8988T (cell line): Measurements from ENCODE around the gene MCM3.
A peak's percentile ranks its signal among the peaks of the same experiment; 100 is the strongest.

Experiments used
- DNase-seq: peaks from one replicate; pipeline ENCODE4 v3.0.0; 2011

MCM3 gene

DNA sequence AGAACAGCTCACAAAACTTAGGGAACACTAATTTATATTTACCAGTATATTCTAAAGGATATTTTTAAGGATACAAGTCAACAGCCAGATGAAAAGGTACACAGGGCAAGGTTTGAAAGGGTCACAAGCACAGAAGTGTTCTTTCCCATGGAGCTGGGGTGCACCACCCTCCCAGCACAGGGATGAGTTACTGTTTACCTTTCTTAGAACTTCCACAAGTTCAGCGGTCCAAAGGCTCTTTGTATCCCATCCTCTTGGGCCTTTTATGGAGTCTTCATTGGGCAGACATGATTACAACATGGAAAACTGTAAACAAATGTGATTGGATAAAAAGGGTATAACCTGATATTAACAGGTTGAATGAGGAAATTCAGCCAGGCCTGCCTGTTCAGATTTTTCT is 39.1 kb downstream of the MCM3 start:
- DNase-seq: no peak

DNA sequence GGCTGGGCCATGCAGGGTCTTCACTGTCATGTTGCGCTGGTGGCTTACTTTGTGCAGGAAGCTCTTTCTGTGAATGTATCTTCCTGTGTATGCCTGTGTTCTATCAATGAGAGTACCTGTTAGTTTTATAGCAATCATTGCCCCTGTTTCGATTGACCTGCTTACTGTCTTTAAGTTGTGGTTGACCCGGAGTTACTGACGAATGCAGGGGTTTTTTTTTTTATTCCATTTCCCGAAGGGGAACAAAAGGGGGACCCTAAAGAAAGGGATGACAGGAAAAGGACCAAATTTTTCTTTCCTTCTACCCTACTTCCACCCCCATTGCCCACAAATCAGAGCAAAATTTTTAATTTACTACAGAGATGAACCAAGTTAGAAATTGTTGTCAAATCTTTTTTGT is 40.1 kb downstream of the MCM3 start, which contains the start of gene IL17F:
Gene IL17F, minus strand, starts transcription at position 101 of the 400 bp plus-strand sequence. Its CDS starts 71 bp downstream, at position 30.
- no peak for DNase-seq

DNA sequence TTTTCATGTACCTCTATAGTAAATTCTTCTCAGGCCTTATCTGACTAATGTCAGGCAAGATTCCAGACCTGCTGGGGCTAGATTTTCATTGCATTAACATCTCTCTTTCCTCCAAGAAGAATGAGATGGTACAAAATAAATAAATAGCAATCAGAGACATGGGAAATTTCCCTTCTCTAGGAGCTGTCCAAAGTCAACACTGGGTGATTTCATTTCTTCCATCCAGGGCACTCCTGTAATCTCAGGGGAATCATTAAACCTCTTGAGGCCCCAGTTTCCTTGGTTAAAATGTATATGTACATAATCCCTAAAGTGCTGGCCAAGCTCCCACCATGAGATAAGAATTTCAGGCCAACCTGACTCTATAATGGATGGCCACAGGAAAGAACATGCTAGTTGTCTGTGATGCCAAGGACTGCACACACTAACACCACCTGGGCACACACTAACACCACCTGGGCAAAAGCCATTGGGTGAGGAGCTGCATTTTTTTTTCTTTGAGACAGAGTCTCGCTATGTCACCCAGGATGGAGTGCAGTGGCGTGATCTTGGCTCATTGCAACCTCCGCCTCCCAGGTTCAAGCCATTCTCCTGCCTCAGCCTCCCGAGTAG is 41.2 kb downstream of the MCM3 start:
- no peak for DNase-seq

DNA sequence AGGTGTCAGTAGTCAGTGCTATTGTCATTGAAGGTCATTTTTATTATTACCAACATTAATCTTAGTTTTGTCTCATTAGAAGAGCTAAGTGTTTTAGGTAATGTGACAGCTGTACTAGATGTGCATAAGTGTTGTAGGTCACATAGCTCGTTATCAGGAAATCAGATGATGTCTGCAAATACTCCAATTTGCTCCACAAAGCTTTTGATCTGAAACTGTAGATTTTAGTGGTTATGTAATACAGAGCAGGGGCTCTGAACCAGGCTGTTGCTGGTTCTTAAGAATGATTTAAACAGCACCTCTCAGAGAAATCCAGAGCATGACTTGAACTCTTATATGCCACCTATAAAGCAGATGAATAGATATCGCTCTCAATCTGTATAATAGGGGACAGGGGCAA is 42.7 kb downstream of the MCM3 start:
- no peak for DNase-seq

DNA sequence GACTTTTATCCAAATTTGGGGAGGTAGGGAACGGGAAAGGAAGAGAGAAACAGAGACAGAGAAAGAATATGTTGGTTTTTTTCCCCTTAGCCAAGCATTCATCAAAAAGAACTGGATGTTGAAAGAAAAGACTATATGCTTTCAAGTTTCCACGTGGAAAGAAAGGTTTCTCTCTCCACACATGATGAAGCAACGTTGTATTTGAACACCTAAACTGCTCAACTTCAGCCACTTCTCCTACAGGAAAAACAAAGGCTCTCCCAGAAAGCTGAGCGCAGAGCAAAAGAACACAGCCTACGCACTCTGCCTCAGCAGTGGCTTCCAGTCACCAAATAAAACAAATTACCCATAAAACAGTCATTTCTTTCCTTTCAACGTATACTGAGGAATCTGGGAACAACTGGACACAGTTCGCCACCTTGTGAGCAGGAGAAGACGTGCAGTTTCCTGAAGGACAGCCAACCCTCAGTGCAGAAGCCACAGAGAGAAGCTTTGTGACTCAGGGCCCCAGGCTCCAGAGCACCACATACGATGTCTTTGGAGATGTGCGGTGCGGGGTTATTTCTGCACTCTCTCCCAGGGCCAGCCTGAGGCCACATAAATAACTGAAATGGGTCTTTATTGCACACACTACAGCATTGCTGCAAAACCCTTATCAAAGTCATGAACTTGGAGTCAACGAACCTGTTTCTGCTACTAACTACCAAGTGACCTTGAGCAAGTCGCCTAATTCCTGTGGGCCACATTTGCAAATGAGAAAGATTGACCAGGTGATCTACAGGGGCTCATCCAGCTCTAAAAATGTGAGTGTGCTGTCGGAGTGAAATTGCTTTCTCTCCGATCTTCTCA is 50.3 kb downstream of the MCM3 start:
- DNase-seq: peak; percentile 41

DNA sequence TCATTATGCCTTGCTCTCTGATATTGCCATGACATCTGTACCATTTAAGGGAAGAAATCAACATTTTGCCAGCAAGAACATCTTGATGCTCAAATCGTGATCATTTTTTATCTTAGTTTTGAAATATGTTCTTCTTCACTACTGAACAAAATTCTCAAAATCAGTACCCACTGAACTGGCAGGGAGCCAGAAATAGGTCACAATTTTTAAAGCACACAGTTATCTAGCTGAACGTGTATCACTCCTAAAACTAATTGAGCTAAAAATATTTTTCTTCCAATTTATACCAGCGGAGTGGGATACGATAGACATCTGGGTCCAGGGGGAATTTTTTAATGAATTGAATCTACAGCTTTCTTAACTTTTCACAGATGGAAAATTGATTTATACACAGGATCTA is 51.5 kb downstream of the MCM3 start:
- no peak for DNase-seq

DNA sequence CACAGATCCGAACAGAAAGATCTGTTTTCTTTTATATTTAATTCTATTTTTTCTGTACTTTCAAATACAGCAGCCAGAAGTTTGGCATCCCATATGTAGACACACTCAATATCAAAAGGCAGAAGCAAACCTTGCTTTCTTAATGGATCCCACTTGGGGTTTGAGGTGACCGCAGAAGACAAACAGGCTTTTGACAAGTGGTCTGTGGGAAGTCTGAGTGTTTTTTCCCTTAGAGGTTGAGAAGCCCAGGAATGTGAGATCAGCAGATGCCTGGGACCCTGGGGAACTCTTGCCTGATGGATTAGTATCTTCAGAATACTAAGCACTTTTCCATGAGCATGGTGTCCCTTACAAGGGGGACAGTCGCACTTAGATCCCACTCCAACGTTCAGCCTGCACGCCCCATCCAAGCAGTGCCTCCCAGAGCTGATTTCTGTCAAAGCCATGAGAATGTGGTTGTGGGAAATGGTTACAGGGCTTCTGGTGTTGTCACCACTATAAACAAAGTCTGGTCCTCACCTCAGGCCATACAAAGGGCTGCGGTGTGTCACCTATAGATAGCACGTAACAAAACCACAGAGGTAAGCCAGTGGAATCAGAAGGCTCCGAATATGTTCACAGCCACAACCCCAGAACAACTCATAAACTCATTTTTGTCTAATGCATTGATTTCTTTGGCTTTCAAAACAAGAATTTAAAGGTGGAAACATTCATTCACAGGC is 53.0 kb downstream of the MCM3 start:
- no peak for DNase-seq

DNA sequence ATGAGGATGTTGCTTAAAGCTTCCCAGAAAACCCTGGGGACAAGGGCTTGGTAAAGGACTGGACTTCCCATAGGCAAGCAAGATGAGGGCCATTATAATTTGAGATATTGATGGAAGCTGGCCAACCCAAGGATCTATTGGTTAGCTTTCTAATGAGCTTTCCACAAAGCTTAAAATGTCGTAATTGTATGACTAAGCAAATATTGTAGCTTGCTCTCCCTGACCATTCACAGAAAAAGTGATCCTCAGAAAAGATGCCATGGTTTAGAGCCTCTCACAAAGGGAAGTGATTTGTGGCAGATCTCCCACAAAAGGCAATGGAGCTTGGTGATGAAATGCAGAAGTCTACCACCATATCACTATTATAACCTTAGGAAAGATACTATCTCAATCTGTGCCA is 53.9 kb downstream of the MCM3 start:
- DNase-seq: no peak

DNA sequence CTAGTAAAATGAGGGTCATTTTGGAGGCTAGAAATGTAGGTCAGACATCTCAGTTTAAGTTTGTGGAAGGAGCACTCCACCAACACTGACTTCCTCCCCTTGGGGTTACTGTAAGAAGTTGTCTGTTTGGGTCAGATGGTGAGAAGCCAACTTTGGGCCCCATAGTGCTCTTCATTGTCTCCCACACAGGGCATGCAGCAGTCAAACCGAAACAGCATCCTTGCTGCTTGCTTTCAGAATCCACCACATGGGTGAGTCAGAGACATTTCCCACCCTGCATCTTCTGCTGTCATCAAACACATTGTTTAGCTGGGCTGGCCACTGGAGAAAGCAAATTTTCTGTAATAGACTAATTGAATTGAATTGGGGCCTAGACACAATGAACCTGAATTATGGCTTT is 57.0 kb downstream of the MCM3 start:
- DNase-seq: no peak

DNA sequence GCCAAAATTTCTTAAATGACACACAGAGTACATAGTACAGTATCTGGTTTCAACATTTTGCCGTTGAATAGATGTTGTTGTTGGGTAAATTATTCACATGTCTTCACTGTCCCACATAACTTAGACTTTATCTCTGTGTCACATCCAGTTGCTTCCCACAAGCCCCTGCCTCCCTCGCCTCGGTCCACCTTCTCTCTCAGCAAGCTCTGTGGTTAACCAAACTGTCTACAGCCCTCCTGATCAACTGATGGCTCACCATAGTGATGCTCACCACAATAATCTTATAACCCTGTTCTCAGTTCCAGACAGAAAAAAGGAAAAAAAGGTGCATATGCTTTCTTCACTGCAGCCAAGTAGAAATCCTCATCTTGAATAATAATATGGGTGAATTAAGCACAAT is 63.2 kb downstream of the MCM3 start:
- no peak for DNase-seq

DNA sequence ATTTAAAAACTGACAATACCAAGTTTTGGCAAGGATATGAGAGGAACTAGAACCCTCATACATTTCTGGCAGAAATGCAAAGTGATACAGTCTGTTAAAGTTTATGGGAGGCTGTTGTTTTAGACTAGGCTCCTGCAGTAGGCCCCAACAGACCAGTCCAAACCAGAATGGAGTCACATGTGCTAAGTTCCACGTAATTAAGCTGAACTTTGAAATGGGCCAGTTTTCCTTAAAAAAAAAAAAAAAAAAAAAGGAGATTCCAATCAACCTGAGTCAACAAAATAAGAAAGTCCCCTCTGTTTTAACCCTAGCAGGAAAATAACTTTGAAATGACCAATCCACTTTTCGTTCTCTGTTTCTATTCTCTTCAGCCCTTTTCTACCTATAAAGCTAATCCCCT is 66.8 kb downstream of the MCM3 start:
- DNase-seq: no peak

DNA sequence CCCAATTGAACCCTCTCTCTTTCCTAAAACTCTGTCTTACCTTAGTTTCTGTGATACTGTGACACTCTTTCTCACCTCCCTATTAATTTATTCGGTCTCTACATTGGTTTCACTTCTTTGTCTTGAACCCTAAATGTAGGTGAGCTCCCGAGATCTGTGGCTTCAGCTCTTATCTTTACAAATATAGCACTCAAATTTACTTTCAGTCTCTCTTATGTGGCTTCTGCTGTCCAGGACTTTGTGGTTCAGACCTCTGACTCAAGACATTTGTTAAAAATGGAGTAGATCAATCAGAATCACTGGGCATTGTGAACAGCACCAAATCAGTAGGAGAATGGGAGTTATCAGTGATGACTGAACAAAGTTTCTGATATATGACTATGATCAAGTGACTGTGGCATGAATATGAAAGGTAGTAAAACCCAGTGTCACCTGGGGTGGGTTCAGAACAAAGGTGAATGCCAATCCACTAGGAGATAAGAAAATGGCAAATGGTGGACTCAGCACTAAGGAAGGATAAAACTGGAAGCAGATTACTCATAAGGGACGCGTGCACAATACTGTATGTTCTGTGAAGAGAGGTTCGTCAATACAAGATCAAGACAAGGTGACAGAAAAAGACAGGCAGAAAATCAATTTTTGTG is 67.5 kb downstream of the MCM3 start:
- no peak for DNase-seq

DNA sequence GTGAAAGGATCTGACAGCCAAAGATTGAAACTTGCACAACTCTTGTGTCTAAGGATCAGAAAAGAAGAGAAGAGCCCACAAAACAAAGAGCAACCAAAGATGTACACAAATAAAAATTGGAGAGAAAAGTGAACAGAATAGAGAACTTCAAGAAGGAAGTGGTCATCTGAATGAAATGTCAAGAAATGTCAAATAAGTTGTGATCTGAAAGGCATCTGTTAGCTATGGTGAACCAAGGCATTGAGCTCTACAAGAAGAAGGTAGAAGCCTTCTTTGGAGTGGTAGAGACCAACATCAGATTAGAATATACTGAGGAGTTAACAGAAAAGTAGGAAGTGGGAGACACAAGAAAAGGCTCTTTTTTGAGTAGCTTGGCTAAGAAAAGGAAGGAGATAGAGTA is 68.8 kb downstream of the MCM3 start:
- no peak for DNase-seq
